Calu3 (cell line): ENCODE measurements around the gene ZDHHC19. TPM values are rescaled to one million over a fixed set of nuclear protein-coding genes. Genes with fewer than 3 reads are reported as not detected.

Experiments used
- BruUV-seq: library from RNA; stranded (reverse); fragments of 400-500 nt; replicated peaks from 2 replicates; lab custom pipeline; 2021; lab: Mats Ljungman, UMichigan
- CTCF ChIA-PET: fragments of 300-600 bp; sonication (Branson Sonifier 250); formaldehyde crosslinking; loops from one replicate; lab custom pipeline; 2022; ENCODE audit warnings: antibody characterized with exemption; lab: Charles Lee
- DNase-seq: peaks from one replicate; pipeline ENCODE4 v3.0.0; 2022
- H3K27ac Mint-ChIP-seq: one replicate; pipeline ENCODE4 v1.8.0; 2022; ENCODE audit warnings: mixed read lengths; ENCODE audit not compliant: unreplicated experiment
- H3K27me3 Mint-ChIP-seq: one replicate; pipeline ENCODE4 v1.8.0; 2022; ENCODE audit warnings: mixed read lengths; ENCODE audit not compliant: unreplicated experiment
- H3K36me3 Mint-ChIP-seq: one replicate; pipeline ENCODE4 v1.8.0; 2022; ENCODE audit warnings: mild to moderate bottlenecking, moderate library complexity, mixed read lengths; ENCODE audit not compliant: insufficient read depth, unreplicated experiment
- H3K4me1 Mint-ChIP-seq: one replicate; pipeline ENCODE4 v1.8.0; 2022; ENCODE audit warnings: mild to moderate bottlenecking, low read depth, mixed read lengths; ENCODE audit not compliant: unreplicated experiment
- H3K4me3 Mint-ChIP-seq: one replicate; pipeline ENCODE4 v1.8.0; 2022; ENCODE audit warnings: mild to moderate bottlenecking, low read depth, moderate library complexity, mixed read lengths; ENCODE audit not compliant: unreplicated experiment
- H3K9me3 Mint-ChIP-seq: one replicate; pipeline ENCODE4 v1.8.0; 2022; ENCODE audit warnings: low read depth, mixed read lengths; ENCODE audit not compliant: unreplicated experiment
- intact Hi-C: fragments of 100-400 bp; cut with micrococcal nuclease; formaldehyde crosslinking; loops from one replicate; pipeline ENCODE4 v1.10.0; 2022; ENCODE audit not compliant: unreplicated experiment
- total RNA-seq: library from RNA; stranded (reverse); gene quantifications from 2 replicates; pipeline ENCODE4 v1.2.3, GENCODE V29; 2022
- TF ChIP-seq, protein P1 (sequence below): fragments of 200-600 bp; IDR thresholded peaks from one replicate; pipeline ENCODE4 v1.8.0; 2022; ENCODE audit warnings: antibody characterized with exemption; ENCODE audit not compliant: unreplicated experiment

Gene ZDHHC19
- total RNA-seq, 1 experiment from 2014 or later = not detected

DNA sequence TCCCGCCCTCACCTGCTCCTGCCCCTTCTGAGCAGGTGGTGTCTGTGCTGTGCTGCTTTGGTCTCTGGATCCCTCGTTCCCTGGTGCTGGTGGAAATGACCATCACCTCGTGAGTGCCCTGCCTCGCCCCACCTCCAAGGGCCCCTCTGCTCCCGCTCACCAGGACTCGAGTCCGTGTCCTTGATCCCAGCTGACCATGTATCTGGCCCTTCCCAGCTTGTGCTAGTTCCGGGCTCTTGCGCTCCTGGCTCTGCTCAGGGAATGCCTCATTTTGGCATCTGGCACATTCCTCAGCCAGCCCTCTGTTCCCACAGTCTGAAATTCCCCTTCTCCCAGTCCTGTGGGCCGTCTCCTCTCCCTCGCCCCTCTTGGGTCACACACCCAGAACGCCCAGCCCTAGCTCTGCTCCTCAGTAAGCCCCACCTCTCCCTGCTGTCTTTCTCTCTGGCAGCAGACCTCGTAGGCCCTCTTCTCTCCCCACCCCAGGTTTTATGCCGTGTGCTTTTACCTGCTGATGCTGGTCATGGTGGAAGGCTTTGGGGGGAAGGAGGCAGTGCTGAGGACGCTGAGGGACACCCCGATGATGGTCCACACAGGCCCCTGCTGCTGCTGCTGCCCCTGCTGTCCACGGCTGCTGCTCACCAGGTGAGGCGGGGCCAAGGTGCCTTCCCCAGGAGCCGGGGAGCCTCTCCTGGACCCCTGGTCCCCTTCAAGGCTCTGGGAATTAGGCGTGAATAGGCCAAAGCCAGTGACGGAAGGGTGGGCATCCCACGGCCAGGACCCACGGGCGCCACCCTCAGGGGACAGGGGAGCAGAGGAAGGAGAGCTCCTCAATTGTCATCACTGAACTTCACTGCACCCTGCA, 16.7 kb upstream of the ZDHHC19 start:
- H3K27ac Mint-ChIP-seq = no peak overlapping the region
- CTCF ChIA-PET = no interaction called here
- intact Hi-C loops = no loop called here

DNA sequence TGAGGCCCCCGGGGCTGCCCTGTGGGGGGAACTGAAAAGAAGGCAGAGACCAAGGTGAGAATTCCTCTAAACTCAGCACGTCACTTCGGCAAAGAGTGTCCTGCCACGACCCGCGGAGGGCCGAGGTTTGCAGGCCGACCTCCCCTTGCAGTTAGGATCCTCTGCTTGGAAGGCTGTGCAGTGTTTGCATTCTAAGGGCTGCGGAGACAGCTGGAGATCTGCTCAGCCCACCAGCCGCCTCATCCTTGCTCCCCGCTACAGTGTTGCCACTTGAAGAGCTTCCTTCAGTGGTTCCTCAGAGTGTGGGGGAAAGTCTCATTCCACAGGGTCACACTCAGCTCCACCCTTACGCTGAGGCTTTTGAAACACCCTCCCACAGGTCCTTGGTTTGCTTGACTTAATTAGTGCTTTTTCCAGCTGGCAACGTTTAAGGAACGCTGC, 15.9 kb upstream of the ZDHHC19 start:
- H3K36me3 Mint-ChIP-seq = peaks cover 5% of the 10 kb centered on the region
- no TSS peak for BruUV-seq
- intact Hi-C loops = no loop called here
- CTCF ChIA-PET = no interaction called here
- no peak overlapping the region for H3K27ac Mint-ChIP-seq
- H3K4me1 Mint-ChIP-seq = no peaks in the 10 kb centered on the region
- DNase-seq = no peak
- no peaks in the 10 kb centered on the region for H3K27me3 Mint-ChIP-seq
- H3K9me3 Mint-ChIP-seq = no peaks in the 10 kb centered on the region
- TF ChIP-seq, protein P1, sequence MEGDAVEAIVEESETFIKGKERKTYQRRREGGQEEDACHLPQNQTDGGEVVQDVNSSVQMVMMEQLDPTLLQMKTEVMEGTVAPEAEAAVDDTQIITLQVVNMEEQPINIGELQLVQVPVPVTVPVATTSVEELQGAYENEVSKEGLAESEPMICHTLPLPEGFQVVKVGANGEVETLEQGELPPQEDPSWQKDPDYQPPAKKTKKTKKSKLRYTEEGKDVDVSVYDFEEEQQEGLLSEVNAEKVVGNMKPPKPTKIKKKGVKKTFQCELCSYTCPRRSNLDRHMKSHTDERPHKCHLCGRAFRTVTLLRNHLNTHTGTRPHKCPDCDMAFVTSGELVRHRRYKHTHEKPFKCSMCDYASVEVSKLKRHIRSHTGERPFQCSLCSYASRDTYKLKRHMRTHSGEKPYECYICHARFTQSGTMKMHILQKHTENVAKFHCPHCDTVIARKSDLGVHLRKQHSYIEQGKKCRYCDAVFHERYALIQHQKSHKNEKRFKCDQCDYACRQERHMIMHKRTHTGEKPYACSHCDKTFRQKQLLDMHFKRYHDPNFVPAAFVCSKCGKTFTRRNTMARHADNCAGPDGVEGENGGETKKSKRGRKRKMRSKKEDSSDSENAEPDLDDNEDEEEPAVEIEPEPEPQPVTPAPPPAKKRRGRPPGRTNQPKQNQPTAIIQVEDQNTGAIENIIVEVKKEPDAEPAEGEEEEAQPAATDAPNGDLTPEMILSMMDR = no peak
- no peak overlapping the region for H3K4me3 Mint-ChIP-seq

More for the DNA sequence above, 16.7 kb upstream of the ZDHHC19 start:
- H3K36me3 Mint-ChIP-seq = peaks cover 5% of the 10 kb centered on the region
- no peak for DNase-seq
- H3K4me3 Mint-ChIP-seq = no peak overlapping the region
- no peaks in the 10 kb centered on the region for H3K27me3 Mint-ChIP-seq
- H3K9me3 Mint-ChIP-seq = no peaks in the 10 kb centered on the region
- no TSS peak for BruUV-seq
- no peaks in the 10 kb centered on the region for H3K4me1 Mint-ChIP-seq
- TF ChIP-seq, protein P1 = no peak

DNA sequence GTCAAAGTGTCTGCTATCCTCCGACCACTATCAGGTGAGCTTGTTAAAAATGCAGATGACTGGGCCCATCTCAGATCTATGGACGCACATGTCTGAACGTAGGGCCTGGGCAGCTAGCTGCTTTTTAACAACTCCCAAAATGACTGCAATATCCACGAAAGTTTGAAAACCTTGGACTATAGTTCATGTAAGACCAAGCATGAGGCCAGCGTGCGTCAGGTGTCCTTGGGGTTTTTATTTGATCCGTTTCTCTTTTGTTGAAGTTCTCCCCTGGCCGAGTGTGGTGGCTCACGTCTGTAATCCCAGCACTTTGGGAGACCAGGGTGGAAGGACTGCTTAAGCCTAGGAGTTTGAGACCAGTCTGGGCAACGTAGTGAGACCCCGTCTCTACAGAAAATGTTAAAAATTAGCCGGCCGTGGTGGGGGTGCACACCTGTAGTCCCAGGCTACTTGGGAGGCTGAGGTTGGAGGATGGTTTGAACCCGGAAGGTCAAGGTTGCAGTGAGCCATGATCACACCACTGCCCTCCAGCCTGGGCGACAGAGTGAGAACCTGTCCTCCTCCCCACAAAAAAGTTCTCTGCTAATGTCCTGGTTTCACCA, 14.7 kb upstream of the ZDHHC19 start:
- CTCF ChIA-PET = no interaction called here
- no TSS peak for BruUV-seq
- H3K27ac Mint-ChIP-seq = no peak overlapping the region
- TF ChIP-seq, protein P1 = no peak
- no peaks in the 10 kb centered on the region for H3K9me3 Mint-ChIP-seq
- DNase-seq = no peak
- H3K4me3 Mint-ChIP-seq = no peak overlapping the region
- no peaks in the 10 kb centered on the region for H3K27me3 Mint-ChIP-seq
- H3K36me3 Mint-ChIP-seq = peaks cover 5% of the 10 kb centered on the region
- no peaks in the 10 kb centered on the region for H3K4me1 Mint-ChIP-seq
- intact Hi-C loops = no loop called here

DNA sequence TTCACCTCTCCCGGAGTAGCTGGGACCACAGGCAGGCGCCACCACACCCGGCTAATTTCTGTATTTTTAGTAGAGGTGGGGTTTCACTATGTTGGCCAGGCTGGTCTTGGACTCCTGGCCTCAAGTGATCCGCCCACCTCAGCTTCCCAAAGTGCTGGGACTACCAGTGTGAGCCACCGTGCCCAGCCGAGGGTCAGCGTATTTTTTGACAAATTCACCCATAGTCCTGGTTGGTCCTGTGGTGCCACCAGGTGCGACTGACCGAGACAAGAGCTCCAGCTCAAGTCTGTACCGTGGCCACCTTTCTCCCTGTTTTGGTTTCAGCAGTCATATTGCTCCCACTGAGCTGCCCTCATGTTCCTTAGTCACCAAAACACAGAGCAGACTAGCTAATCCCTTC, 13.9 kb upstream of the ZDHHC19 start:
- Mint-ChIP-seq H3K9me3 (no peaks in the 10 kb centered on the region), H3K4me1 (no peaks in the 10 kb centered on the region), H3K4me3 (no peak overlapping the region), H3K36me3 (peaks cover 5% of the 10 kb centered on the region), H3K27me3 (peaks cover 4% of the 10 kb centered on the region), H3K27ac (no peak overlapping the region)
- TF ChIP-seq, protein P1 = no peak
- CTCF ChIA-PET = no interaction called here
- no peak for DNase-seq
- intact Hi-C loops = no loop called here
- no TSS peak for BruUV-seq
